Psoas muscle (tissue), 8 donors: ENCODE measurements around the gene BYSL. TPM values are rescaled to one million over a fixed set of nuclear protein-coding genes. Genes with fewer than 3 reads are reported as not detected.

Source experiments
- ATAC-seq, 4 donors: fragments of 200-7000 bp; cut with Tn5 transposase; one replicate each; pipeline ENCODE4 v1.9.1; 2020; ENCODE audit warnings: moderate library complexity in 3 of 4, mild to moderate bottlenecking in 2 of 4
- DNase-seq, 2 donors: peaks; one replicate each; pipeline ENCODE4 v3.0.0-alpha.2; 2020
- H3K27ac ChIP-seq: fragments of 200-600 bp; one replicate; pipeline ENCODE4 v1.8.0; 2022
- H3K27me3 ChIP-seq, 3 donors: fragments of 200-600 bp in 1 of 3; one replicate each; pipeline versions ENCODE4 v1.6.1 to v1.8.0; 2013 to 2022; ENCODE audit warnings: low read length in 2 of 3, mild to moderate bottlenecking in 2 of 3, moderate library complexity in 1 of 3; ENCODE audit not compliant: insufficient read depth in 3 of 3
- H3K36me3 ChIP-seq, 2 donors: fragments of 200-600 bp in 1 of 2; one replicate each; pipeline versions ENCODE4 v1.6.1 to v1.8.0; 2013 to 2022; ENCODE audit warnings: low read depth in 1 of 2, mild to moderate bottlenecking in 1 of 2, moderate library complexity in 1 of 2; ENCODE audit not compliant: insufficient read depth in 1 of 2
- H3K4me1 ChIP-seq: fragments of 200-600 bp; one replicate; pipeline ENCODE4 v1.8.0; 2022
- H3K4me3 ChIP-seq: fragments of 200-600 bp; one replicate; pipeline ENCODE4 v1.8.0; 2022; ENCODE audit warnings: mild to moderate bottlenecking
- H3K9me3 ChIP-seq: fragments of 200-600 bp; one replicate; pipeline ENCODE4 v1.8.0; 2022
- WGBS, 3 donors: extraction: QIAGEN DNeasy Blood & Tissue Kit; methylation state at CpG; one replicate each; pipeline versions ENCODE4 v1.1.6 to v1.1.7; 2013; 5-methylcytosine and 5-hydroxymethylcytosine counted together
- intact Hi-C, 2 donors: fragments of 100-400 bp; cut with DNase I; formaldehyde crosslinking; loops; one replicate each; pipeline versions ENCODE4 v1.11.0 to v1.14.2; 2022
- polyA plus RNA-seq, 3 donors: library from polyadenylated mRNA; stranded (reverse); fragments of 200-250 nt; gene quantifications; one replicate each; pipeline ENCODE4 v1.2.3, GENCODE V29; 2013
- total RNA-seq, 4 donors: library from RNA; stranded (reverse); fragmentation: NEBNext Ultra II Directional in 2 of 4; extraction: Animal tissue kit (Norgen Biotek cat#: 25700) in 2 of 4; gene quantifications; one replicate each; pipeline versions ENCODE4 v1.2.1 to v1.2.4, GENCODE V29; 2021 to 2023
- TF ChIP-seq, protein P1 (sequence below): fragments of 200-600 bp; IDR thresholded peaks from one replicate; pipeline ENCODE4 v1.8.0; 2022; ENCODE audit warnings: antibody characterized with exemption
- donor health status: healthy with polysubstance abuse.
- donor health status: DM: no; HTN: no; CAD: no; lungs with moderate emphysema.
- donor health status: Bipolar disorder and iron deficiency.
- donor health status: healthy.
- donor health status: DM: yes; HTN: yes; CAD: no.
- donor health status: DM: no; HTN: no; CAD: no.
- donor health status: DM: no; HTN: no; CAD: no.
- donor health status: DM: yes; HTN: yes; CAD: no.

BYSL gene
- total and polyA plus RNA-seq, 7 donors = 20.3 to 55.5 (median 30.6) TPM

DNA sequence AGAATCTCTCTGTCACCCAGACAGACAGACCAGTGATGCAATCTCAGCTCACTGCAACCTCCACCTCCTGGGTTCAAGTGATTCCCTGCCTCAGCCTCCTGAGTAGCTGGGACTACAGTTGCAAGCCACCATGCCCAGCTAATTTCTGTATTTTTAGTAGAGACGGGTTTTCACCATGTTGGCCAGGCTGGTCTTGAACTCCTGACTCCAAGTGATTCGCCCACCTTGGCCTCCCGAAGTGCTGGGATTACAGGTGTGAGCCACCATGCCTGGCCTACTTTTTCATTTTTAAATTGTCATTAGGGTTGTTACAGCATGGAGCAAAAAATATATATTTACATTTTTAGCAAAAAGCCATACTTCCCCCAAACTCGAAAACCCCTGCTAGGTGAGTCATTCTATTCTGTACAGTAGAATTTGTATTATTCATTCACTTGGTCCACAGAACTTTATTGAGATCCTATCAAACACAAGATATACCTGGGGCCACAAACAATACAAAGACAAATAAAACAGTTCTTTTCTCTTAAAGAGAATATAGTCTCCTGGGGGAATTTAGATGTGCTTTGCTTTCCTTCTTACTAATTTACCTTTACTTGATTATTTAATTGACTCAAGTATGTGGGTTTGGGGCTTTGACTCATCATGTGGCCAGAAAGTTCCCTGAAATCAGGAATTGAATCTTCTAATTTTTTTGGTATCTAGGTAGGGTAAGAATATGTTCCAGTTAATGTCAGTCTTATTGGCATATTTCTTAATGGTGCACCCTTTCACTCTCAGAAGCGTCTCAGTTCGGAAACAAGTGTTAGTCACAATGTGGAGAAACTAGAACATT lies 36.9 kb downstream of the BYSL start:
- Histone ChIP-seq H3K27me3 (no peaks in the 10 kb centered on the region), H3K4me1 (no peaks in the 10 kb centered on the region), H3K36me3 (no peaks in the 10 kb centered on the region), H3K27ac (no peak overlapping the region), H3K4me3 (no peak overlapping the region), H3K9me3 (no peaks in the 10 kb centered on the region)
- TF ChIP-seq, protein P1, sequence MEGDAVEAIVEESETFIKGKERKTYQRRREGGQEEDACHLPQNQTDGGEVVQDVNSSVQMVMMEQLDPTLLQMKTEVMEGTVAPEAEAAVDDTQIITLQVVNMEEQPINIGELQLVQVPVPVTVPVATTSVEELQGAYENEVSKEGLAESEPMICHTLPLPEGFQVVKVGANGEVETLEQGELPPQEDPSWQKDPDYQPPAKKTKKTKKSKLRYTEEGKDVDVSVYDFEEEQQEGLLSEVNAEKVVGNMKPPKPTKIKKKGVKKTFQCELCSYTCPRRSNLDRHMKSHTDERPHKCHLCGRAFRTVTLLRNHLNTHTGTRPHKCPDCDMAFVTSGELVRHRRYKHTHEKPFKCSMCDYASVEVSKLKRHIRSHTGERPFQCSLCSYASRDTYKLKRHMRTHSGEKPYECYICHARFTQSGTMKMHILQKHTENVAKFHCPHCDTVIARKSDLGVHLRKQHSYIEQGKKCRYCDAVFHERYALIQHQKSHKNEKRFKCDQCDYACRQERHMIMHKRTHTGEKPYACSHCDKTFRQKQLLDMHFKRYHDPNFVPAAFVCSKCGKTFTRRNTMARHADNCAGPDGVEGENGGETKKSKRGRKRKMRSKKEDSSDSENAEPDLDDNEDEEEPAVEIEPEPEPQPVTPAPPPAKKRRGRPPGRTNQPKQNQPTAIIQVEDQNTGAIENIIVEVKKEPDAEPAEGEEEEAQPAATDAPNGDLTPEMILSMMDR = no peak
- DNase-seq (no peak), ATAC-seq (no peak)
- intact Hi-C loops = no loop called here
- 92 to 96% (median 95%) methylated on average over 6 of the region's 6 CpGs for WGBS, 3 donors

DNA sequence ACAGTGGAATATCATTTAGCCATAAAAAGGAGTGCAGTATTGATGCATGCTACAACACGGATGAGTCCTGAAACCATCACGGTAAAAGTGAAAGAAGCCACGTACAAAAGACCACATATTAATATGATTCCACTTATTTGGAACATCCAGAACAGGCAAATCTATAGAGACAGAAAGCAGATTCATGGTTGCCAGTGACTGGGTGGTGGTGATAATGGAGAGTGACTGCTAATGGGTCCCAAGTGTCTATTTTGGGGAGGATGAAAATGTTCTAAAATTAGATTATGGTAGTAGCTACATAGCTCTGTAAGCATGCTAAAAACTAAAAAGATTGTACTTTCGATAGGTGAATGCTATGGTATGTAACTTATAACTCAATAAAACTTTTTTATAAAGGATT lies 38.7 kb downstream of the BYSL start:
- no peak for ATAC-seq

DNA sequence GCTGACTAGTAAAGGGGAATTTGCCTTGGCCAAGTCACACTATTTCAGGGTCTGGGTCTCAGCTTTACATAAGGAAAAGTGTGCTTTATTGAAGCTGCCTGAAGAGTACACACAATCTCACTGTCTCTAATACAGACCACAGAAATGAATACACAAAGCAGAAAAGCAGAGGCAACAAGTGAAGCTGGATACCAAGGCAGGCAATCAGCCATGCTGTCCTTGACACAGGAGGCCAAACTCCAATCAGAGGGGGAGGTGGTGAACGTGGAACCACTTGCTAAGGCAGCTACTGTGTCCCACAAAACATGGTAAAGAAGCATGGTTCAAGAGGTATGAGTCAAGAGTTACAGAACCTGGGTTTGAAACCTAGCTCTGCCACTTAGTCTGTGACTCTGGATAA lies 42.1 kb downstream of the BYSL start:
- DNase-seq = no peak
- TF ChIP-seq, protein P1 = no peak
- Histone ChIP-seq H3K27ac (no peak overlapping the region), H3K4me1 (no peaks in the 10 kb centered on the region), H3K4me3 (no peak overlapping the region), H3K36me3 (no peaks in the 10 kb centered on the region), H3K9me3 (no peaks in the 10 kb centered on the region), H3K27me3 (no peaks in the 10 kb centered on the region)
- intact Hi-C loops = no loop called here
- ATAC-seq = no peak
- 43 to 53% (median 44%) methylated on average over 1 of the region's 1 CpG for WGBS, 3 donors

More for the DNA sequence above, 38.7 kb downstream of the BYSL start:
- H3K36me3 ChIP-seq = no peaks in the 10 kb centered on the region
- TF ChIP-seq, protein P1 = no peak
- 88 to 94% (median 91%) methylated on average over 4 of the region's 4 CpGs for WGBS, 3 donors
- no peak overlapping the region for H3K4me3 ChIP-seq
- H3K4me1 ChIP-seq = no peaks in the 10 kb centered on the region
- H3K27me3 ChIP-seq = no peaks in the 10 kb centered on the region
- H3K9me3 ChIP-seq = no peaks in the 10 kb centered on the region
- intact Hi-C loops = no loop called here
- H3K27ac ChIP-seq = no peak overlapping the region
- no peak for DNase-seq

DNA sequence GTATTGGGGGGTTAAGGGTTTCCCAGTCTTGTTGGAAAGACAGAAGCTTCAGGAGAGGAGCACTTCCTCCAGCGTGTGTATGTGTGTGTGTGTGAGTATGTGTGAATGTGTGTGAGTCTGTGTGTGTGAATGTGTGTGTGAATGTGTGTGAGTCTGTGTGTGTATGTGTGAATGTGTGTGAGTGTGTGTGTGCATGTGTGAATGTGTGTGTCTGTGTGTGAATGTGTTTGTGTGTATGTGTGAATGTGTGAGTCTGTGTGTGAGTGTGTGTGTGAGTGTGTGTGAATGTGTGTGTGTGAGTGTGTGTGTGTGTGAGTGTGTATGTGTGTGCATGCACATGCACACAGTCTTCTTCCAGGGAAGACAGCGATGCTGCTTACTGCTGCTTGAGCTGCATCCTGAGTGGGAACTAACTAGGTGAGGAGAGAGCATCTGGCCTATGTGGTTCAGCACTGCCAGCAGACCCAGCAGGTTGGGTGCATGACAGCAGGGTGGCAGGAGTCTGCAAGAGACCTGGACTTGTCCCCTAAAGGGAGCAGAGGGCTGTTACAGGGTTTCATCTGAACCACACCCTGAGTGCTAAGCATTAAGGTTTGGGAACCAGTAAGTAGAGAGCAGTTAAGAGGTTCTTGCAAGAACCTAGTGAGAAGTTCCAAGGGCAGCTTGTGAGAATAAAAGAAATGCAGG lies 43.0 kb downstream of the BYSL start:
- intact Hi-C loops = no loop called here
- no peak for ATAC-seq
- 62 to 87% (median 73%) methylated on average over 2 of the region's 2 CpGs for WGBS, 3 donors

More for the DNA sequence above, 43.0 kb downstream of the BYSL start:
- Histone ChIP-seq H3K27me3 (no peaks in the 10 kb centered on the region), H3K4me1 (no peaks in the 10 kb centered on the region), H3K36me3 (no peaks in the 10 kb centered on the region), H3K9me3 (no peaks in the 10 kb centered on the region), H3K4me3 (no peak overlapping the region), H3K27ac (no peak overlapping the region)
- no peak for DNase-seq
- TF ChIP-seq, protein P1 = no peak
